Stimulated activated CD8-positive, alpha-beta memory T cell treated with anti-CD3 and anti-CD28 coated beads, Interleukin-12 subunit alpha, Interleukin-12 subunit beta, amount 100 ng/mL, for 24 hours (primary cell): ENCODE data around the gene ATP2C1.
"Not testable (repeated sequence)": the region's sequence is repeated elsewhere in the genome, so short reads cannot be mapped to it uniquely, and the experiment has no call there.

Source experiments
- DNase-seq: peaks from one replicate; pipeline ENCODE4 v3.0.0-alpha.2; 2020; ENCODE audit errors: extremely low read depth

ATP2C1 gene

DNA sequence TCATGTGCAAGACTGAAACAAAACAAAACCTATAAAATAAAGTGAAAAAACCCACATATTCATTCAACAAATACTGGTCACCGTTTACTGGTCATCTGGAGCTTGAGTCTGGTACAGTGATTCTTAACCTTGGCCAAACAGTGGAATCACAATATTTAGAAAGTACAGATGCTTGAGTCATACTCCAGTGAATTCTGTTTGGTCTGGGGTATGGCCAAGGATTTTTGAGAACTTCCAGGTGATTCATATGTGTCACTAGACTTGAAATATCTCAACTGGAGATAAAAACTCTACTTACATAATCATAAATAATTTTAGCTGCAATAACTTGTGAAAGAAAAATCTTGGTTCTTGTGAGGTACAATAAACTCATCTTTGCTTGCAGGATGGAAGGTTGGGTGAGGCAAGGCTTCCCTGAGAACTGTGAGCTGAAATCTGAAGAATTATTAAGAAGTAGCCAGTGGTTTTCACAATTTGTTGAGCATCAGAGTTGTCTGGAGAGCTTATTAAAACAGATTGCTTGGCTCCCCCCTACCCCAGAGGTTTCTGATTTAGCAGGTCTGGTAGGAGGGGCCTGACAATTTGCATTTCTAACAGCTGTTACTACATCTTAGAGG, 142.4 kb downstream of the ATP2C1 start:
- DNase-seq = no peak

DNA sequence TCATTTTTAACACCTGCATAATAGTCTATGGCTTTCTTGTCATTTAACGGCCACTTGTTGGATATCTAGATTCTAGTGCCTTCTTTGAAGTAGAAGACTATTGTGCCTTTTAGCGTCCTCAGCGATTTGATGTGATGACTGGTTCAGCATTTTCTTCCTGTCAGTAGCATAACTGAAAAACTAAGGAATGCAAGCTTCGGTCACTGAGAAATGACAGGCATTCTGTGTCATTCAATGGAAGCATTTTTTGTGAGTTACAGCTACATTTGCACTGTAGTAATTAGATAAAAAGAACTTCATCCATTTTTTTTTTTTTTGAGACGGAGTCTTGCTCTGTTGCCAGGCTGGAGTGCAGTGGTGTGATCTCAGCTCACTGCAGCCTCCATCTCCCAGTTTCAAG, 143.1 kb downstream of the ATP2C1 start:
- no peak for DNase-seq

GRCh38 chr3:131038326-131038725, 144.4 kb downstream of the ATP2C1 start:
- DNase-seq = no peak

- not testable (repeated sequence) for DNase-seq
Measured at GRCh38 chr3:131042271-131042985, 148.5 kb downstream of the ATP2C1 start.

DNA sequence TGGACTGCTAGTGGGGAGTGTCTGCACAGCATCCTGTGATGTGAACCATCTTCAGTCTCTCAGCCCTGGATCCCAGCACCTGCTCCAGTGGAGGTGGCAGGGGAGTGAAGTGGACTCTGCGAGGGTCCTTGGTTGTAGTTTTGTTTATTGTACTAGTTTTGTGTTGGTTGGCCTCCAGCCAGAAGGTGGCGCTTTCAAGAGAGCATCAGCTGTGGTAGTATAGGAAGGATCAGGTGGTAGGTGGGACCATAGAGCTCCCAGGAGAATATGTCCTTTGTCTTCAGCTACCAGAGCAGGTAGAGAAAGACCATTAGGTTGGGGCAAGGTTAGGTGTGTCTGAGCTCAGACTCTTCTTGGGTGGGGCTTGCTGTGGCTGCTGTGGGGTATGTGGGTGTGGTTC, 153.7 kb downstream of the ATP2C1 start:
- DNase-seq = no peak

DNA sequence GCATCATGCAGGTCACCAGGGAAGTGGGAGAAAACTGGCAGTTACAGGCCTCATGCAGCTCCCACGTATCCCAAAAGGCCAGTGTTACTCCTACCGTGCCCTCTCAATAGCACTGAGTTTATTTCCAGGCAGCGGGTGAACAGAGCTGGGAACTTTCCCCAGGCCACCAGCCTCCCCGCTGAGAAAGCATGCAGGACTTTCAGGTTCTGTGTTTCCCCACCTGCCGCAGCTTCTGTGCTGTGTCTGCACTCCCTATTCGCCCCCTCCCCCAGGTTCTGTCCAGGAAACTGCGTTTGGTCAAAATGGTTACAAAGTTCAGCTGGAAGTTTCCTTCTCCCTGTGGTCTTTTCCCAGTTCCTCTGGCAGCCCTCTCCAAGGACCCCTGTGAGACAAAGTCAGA, 154.1 kb downstream of the ATP2C1 start:
- no peak for DNase-seq

- DNase-seq = no peak
Measured at GRCh38 chr3:131050001-131050400, 156.1 kb downstream of the ATP2C1 start.

- DNase-seq = no peak
Measured at GRCh38 chr3:131053043-131053859, 159.4 kb downstream of the ATP2C1 start.
